ENCODE data around the gene NRAS. TPM values are rescaled to one million over a fixed set of nuclear protein-coding genes. Genes with fewer than 3 reads are reported as not detected.

The NRAS gene
- total RNA-seq, 1 experiment from 2014 or later = 72.9 TPM

GRCh38 chr1:114676115-114676514, 40.5 kb downstream of the NRAS start:
- no peak for DNase-seq
- Histone ChIP-seq H3T11ph (ENCODE audit: low read length) (no peak overlapping the region), H3K27me3 (ENCODE audit: insufficient read depth, low read length) (no peaks in the 10 kb centered on the region), H3K79me2 (ENCODE audit: insufficient read depth, low read length) (no peaks in the 10 kb centered on the region), H3K23ac (ENCODE audit: insufficient read length, low read depth, low read length) (no peak overlapping the region), H4K20me1 (ENCODE audit: control insufficient read depth, insufficient read depth, insufficient read length) (no peaks in the 10 kb centered on the region), H2BK20ac (ENCODE audit: low read depth, low read length, poor library complexity, severe bottlenecking) (no peak overlapping the region), H4K91ac (ENCODE audit: insufficient read length, low read depth, low read length) (no peak overlapping the region), H3K9me3 (ENCODE audit: control insufficient read depth, low read depth, low read length) (no peaks in the 10 kb centered on the region), H3K14ac (ENCODE audit: insufficient read depth, low read length) (no peak overlapping the region), H3K4me2 (ENCODE audit: insufficient read depth, insufficient read length, low read length) (no peak overlapping the region), H2BK12ac (ENCODE audit: insufficient read length, low read depth, low read length) (no peak overlapping the region), H4K5ac (ENCODE audit: insufficient read length, low read depth, low read length) (no peak overlapping the region), H2AK5ac (ENCODE audit: insufficient read length, low read length) (no peak overlapping the region), H2BK15ac (ENCODE audit: low read depth, low read length) (no peak overlapping the region), H3K9ac (ENCODE audit: extremely low read depth, insufficient read length, low read length) (no peak overlapping the region), H3K23me2 (ENCODE audit: insufficient read length, low read depth, low read length, poor library complexity, severe bottlenecking) (no peaks in the 10 kb centered on the region), H3K18ac (ENCODE audit: insufficient read length, low read depth, low read length) (no peak overlapping the region), H3K79me1 (ENCODE audit: insufficient read depth, low read depth, low read length, poor library complexity, severe bottlenecking) (no peaks in the 10 kb centered on the region), H3K27ac (ENCODE audit: insufficient read length, low read depth, low read length) (no peak overlapping the region), H2BK120ac (ENCODE audit: low read depth, low read length, poor library complexity, severe bottlenecking) (no peak overlapping the region), H2AFZ (ENCODE audit: low read length) (no peak overlapping the region), H4K8ac (replicated peaks; ENCODE audit: insufficient read length, low read depth, low read length) (no peak overlapping the region), H3K4me1 (ENCODE audit: insufficient read depth, low read length) (no peaks in the 10 kb centered on the region), H3K4ac (ENCODE audit: low read depth, low read length) (no peak overlapping the region), H3K56ac (ENCODE audit: insufficient read length, low read depth, low read length) (no peak overlapping the region), H2BK5ac (ENCODE audit: insufficient read length, low read length) (no peak overlapping the region)
- no peaks in the 10 kb centered on the region for H3K4me1 Mint-ChIP-seq
- no peak overlapping the region for H3K27ac Mint-ChIP-seq
- H3K27me3 Mint-ChIP-seq (ENCODE audit: low read depth) = peaks cover 43% of the 10 kb centered on the region
- H3K4me3 Mint-ChIP-seq = no peak overlapping the region
- WGBS (ENCODE audit: extremely low coverage, insufficient read length, low lambda C conversion rate) = no CpG with 5 or more reads among the region's 1 CpG
- no peak for TF ChIP-seq CTCF (conservative IDR thresholded peaks at IDR 0.05)
- H3K9me3 Mint-ChIP-seq = no peaks in the 10 kb centered on the region
- H3K36me3 Mint-ChIP-seq (ENCODE audit: insufficient read depth in 1 of 3, low read depth in 3 of 3) = no peaks in the 10 kb centered on the region

Data from H9 (cell line).